Measurements from ENCODE around the gene PRRX2. TPM values are rescaled to one million over a fixed set of nuclear protein-coding genes. Genes with fewer than 3 reads are reported as not detected.
"Not testable (repeated sequence)": the region's sequence is repeated elsewhere in the genome, so short reads cannot be mapped to it uniquely, and the experiment has no call there.

The PRRX2 gene
- total RNA-seq, 1 donor from 2014 or later: not detected

DNA sequence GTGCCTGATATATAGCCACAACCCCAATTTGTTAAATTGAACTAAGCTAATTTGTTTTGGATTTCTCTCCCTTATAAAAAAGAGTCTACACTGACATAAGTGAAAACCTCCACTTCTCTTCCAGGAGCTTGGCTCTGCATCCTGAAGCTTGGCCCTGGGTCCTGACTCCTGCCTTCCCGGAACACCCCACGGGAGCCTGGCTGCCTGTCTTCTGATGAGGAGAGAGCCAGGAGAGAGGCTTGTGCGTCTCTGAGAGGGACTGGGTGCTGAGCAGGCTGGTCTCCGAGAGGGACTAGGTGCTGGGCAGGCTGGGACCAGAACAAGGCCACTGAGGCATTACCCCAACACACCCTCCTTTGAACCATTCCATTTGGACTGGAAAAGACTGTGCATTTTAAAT is 93.9 kb downstream of the PRRX2 start:
- Histone ChIP-seq H3K36me3 (ENCODE audit: control insufficient read depth, insufficient read depth, low read length) (no peaks in the 10 kb centered on the region), H3K27me3 (ENCODE audit: control insufficient read depth, insufficient read depth, low read length) (peaks cover 4% of the 10 kb centered on the region), H3K4me3 (ENCODE audit: low read depth, low read length) (no peak overlapping the region)
- DNase-seq (ENCODE audit: low read depth) (no peak), FAIRE-seq (no peak)
- TF ChIP-seq, protein P1, sequence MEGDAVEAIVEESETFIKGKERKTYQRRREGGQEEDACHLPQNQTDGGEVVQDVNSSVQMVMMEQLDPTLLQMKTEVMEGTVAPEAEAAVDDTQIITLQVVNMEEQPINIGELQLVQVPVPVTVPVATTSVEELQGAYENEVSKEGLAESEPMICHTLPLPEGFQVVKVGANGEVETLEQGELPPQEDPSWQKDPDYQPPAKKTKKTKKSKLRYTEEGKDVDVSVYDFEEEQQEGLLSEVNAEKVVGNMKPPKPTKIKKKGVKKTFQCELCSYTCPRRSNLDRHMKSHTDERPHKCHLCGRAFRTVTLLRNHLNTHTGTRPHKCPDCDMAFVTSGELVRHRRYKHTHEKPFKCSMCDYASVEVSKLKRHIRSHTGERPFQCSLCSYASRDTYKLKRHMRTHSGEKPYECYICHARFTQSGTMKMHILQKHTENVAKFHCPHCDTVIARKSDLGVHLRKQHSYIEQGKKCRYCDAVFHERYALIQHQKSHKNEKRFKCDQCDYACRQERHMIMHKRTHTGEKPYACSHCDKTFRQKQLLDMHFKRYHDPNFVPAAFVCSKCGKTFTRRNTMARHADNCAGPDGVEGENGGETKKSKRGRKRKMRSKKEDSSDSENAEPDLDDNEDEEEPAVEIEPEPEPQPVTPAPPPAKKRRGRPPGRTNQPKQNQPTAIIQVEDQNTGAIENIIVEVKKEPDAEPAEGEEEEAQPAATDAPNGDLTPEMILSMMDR (IDR thresholded peaks at IDR 0.05; ENCODE audit: insufficient read depth, low read length, severe bottlenecking): no peak

DNA sequence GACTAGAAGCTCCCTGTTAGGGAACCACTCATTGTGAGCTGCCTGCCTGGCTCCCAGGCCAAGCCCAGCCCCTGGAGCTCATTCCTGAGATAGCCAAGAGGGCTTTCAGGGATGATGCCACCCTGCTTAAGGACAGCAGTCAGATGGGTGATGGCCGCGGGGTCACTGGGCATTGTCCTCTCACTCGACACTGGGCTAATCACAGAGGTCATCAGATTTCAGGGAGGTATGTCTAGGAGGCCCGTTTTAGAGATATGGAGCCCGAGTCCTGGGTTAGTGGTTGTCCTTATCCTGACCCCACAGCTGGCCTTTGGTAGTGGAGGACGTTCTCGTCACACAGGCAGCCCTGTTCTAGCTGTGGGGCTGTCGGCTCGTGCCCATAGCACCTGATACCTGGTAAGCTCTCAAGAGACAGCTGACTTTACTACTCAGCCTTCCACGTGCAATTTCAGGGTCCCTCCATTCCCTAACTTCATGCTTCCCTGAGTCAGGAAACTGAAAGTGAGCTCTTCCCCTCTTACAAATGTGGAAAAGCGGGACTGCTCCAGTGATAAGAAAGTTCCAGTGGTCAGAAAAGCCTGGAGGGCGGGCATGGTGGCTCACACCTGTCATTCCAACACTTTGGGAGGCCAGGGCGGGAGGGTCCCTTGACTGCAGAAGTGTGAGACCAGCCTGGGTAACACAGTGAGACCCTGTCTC is 94.5 kb downstream of the PRRX2 start:
- peaks cover 4% of the 10 kb centered on the region for H3K27me3 ChIP-seq (ENCODE audit: control insufficient read depth, insufficient read depth, low read length)
- no peak overlapping the region for H3K4me3 ChIP-seq (ENCODE audit: low read depth, low read length)
- TF ChIP-seq, protein P1 (IDR thresholded peaks at IDR 0.05; ENCODE audit: insufficient read depth, low read length, severe bottlenecking): no peak
- no peak for FAIRE-seq
- no peak for DNase-seq (ENCODE audit: low read depth)
- H3K36me3 ChIP-seq (ENCODE audit: control insufficient read depth, insufficient read depth, low read length): no peaks in the 10 kb centered on the region

DNA sequence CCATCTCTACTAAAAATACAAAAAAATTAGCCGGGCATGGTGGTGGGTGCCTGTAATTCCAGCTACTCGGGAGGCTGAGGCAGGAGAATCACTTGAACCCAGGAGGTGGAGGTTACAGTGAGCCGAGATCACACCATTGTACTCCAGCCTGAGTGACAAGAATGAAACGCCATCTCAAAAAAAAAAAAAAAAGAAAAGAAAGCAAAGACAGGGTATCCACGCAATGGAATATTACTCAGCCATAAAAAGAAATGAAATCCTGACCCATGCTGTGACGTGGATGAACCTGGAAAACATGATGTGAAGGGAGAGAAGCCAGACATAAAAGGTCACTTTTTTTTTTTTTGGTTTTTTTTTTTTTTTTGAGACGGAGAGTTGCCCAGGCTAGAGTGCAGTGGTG is 95.3 kb downstream of the PRRX2 start:
- H3K27me3 ChIP-seq (ENCODE audit: control insufficient read depth, insufficient read depth, low read length); H3K4me3 ChIP-seq (ENCODE audit: low read depth, low read length); FAIRE-seq; H3K36me3 ChIP-seq (ENCODE audit: control insufficient read depth, insufficient read depth, low read length); DNase-seq (ENCODE audit: low read depth): not testable (repeated sequence)

DNA sequence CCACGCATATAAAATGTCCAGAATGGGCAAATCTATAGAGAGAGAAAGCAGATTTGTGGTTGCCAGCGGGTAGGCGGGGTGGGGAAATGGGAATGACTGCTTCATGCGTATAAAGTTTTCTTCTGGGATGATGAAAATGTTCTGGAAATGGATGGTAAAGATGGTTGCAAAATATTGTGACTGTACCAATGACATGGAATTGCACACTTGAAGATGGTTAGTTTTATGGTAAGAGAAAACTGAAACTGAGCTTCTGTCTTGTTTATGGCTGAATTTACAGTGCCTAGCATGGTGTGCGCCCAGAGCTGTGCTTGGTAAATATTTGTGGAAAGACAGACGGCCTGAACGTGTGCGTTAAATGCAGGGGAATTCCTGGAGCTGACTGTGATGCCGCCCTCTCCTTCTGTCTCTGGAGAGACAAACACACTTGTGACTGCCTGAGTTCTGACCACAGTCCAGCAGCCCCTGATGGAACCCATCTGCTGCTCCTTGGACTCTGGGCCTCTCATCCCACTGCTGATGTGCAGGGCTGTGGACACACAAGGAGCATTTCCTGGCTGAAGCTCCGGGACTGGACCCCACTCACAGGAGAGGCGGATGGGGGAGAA is 96.0 kb downstream of the PRRX2 start:
- Histone ChIP-seq H3K36me3 (ENCODE audit: control insufficient read depth, insufficient read depth, low read length) (no peaks in the 10 kb centered on the region), H3K27me3 (ENCODE audit: control insufficient read depth, insufficient read depth, low read length) (no peaks in the 10 kb centered on the region), H3K4me3 (ENCODE audit: low read depth, low read length) (no peak overlapping the region)
- TF ChIP-seq, protein P1 (IDR thresholded peaks at IDR 0.05; ENCODE audit: insufficient read depth, low read length, severe bottlenecking): no peak
- FAIRE-seq (no peak), DNase-seq (ENCODE audit: low read depth) (no peak)

DNA sequence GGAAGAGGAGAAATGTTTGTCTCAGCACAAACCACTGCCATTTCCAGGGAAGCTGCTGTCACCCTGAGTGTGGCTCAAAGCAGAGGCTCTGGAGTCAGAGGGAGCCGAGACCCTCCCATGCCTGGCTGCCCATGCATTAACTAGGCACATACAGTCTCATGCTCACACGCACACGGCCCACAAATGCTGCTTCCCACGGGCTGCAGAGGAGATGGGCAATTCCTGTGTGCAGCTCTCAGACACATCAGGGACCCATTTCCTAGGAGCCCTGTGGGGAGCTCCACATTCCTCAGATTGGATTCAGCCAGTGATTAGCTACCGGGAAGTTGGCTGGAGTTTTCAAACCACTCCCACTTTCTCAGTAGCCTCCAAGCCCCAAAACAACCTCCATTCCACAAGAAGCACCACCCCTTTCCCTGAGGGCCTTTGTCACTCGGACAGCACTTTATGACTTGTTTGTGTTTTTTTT is 96.5 kb downstream of the PRRX2 start:
- DNase-seq (ENCODE audit: low read depth) (peak; percentile 38), FAIRE-seq (no peak)
- TF ChIP-seq, protein P1 (IDR thresholded peaks at IDR 0.05; ENCODE audit: insufficient read depth, low read length, severe bottlenecking): no peak
- H3K27me3 ChIP-seq (ENCODE audit: control insufficient read depth, insufficient read depth, low read length): no peaks in the 10 kb centered on the region
- no peaks in the 10 kb centered on the region for H3K36me3 ChIP-seq (ENCODE audit: control insufficient read depth, insufficient read depth, low read length)
- H3K4me3 ChIP-seq (ENCODE audit: low read depth, low read length): no peak overlapping the region

DNA sequence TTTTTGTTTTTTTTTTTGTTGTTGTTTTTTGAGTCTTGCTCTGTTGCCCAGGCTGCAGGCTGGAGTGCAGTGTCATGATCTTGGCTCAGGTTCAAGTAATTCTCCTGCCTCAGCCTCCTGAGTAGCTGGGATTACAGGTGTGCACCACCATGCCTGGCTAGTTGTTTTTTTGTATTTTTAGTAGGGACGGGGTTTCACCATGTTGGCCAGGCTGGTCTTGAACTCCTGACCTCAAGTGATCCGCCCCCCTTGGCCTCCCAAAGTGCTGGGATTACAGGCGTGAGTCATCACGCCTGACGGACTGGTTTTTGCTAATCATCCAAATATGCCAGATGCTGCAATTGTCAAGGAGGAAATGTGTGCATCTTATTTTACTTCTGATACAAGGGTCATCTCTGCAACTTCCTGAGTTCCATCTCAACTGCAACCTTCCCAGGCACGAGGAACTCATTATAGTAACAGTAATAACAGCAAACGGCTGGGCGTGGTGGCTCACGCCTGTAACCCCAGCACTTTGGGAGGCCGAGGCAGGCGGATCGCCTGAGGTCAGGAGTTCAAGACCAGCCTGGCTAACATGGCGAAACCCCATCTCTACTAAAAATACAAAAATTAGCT is 97.0 kb downstream of the PRRX2 start:
- FAIRE-seq: not testable (repeated sequence)
- peak; percentile 79 for DNase-seq (ENCODE audit: low read depth)

More for the DNA sequence above, 97.0 kb downstream of the PRRX2 start:
- not testable (repeated sequence) for H3K27me3 ChIP-seq (ENCODE audit: control insufficient read depth, insufficient read depth, low read length); H3K36me3 ChIP-seq (ENCODE audit: control insufficient read depth, insufficient read depth, low read length); H3K4me3 ChIP-seq (ENCODE audit: low read depth, low read length)
